Activated CD8-positive, alpha-beta memory T cell treated with anti-CD3 and anti-CD28 coated beads, Interleukin-2, amount 50 U/mL, for 48 hours (primary cell): ENCODE data around the gene COL16A1.
A peak's percentile ranks its signal among the peaks of the same experiment; 100 is the strongest.

Source experiments
- DNase-seq: peaks from one replicate; pipeline ENCODE4 v3.0.0-alpha.2; 2020

The COL16A1 gene

DNA sequence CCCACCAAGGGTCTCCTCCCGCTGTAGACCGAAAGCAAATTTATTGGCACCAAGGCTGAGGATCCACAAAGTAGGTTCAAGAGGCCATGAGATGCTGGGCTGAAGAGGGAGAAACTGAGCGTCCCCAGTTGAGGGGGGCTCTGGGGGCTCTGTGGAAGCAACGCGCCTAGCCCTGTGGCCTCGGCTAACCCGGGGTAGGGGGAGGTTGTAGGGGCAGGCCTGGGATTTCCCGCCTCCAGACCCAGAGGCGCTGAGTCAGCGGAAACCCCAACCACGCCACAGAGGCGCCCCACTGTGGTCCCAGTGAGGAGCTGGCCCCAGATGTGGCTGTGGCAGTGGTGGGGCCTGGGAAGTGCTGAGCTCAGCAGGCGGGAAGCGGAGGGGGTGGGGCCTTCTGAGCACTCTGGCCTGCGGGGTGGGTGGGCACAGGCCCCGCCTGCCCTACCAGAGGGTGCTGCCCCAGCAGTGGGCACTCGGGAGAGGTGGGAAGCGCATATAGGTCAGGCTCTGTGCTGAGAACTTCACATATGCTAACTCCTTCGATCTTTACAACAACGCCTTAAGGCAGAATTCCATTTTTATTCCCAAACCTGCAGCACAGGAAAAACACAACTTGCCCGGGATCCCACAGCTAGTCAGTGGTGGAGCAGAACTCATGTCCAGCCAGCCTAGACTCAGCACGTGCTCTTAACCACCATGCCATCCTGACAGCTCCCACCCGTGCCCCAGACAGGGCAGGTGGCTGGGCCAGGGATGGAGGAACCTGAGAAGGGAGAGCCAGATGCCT, 1.5 kb upstream of the COL16A1 start:
- DNase-seq, result peak; percentile 91

DNA sequence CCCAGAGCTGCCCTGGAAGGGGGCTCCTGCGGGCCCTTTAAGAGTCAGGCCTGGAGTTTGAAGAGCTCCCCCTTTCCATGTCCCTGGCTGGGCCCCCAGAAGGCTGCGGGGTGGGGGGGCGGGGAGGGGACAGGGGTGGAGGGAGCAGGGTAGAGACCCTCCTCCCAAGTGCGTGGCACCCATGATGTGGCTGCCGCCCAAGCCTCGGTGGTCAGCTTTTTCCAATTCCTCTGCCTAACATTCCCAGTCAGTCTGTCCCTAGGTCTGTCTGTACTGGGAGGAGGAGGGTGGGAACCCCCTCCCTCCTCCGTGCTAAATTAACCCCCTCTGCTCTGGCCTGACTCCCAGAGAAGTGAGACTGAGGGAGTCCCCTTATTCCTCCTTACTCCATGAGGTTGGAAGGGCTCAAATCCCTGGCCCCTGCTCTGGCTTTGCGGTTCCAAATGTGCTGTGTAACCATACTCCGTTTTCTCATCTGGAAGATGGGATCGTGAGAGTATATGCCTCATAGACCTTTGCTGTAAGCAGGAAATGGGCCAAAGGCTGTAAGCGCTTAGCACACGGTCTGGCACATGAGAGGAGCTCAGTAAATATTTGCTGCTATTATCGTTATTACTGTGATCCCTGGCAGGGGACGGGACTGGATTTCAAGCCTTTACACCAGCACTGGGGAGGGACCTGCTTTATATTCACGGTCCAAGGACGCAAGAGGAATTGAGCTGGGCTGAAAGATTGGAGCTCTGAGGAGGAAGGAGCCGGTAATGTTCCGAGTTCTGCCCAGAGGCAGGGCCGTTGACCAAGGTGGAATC, 658 bp upstream of the COL16A1 start:
- no peak for DNase-seq

DNA sequence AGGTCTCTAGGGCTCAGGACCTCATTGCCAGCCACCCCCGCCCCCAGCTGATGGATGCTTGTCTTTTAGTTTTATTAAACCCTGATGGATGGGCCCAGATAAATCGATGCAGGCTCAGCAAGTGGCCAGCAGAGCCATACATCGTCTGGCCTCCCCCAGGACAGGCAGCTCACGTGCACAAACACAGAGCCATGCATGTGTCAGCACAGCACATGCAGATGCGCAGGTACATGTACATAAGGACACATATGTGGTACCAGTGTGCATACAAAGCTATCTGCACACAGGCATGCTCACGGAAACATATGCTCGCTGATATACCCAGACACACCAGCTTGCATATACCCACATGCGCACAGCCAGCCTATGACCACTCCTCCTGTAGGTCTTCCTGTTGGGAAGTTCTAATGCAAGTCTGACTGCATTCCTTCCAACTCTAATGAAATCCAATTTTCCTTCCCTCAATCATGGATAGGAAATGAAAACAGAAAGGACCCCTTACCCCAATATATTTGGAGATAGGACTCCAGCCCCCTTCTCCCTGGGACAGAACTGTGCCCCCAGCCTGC, 897 bp downstream of the COL16A1 start:
- DNase-seq, result no peak

DNA sequence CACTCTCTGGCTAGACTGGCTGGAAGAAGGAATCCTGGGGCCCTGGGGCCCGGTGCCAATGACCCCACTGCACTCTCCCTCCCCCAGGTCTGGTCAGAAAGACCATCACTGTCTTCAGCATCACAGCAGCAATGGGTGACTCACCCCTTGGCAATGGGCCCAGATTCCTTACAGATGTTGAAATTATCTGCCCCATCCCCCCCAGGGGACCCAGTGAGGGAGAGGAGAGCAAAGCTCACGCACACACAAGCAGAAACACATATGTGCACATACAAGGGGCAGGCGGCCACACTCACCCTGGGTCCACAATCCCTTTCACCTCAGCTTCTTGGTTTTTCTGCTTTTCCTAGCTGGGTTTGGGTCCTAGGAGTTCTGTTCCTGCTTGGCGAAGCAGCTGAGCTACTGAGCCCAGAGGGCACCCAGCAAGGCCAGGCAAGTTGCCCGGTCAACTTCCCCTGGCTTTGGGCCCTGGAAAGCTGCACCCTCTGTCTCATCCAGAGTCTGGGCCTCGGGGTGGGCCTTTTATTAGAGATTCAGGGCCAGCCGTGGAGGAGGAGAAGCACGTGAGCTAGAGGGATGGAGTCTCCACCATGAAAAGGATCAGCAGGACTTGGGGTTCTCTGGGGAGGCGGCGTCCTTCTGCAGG, 2.6 kb downstream of the COL16A1 start:
- no peak for DNase-seq

DNA sequence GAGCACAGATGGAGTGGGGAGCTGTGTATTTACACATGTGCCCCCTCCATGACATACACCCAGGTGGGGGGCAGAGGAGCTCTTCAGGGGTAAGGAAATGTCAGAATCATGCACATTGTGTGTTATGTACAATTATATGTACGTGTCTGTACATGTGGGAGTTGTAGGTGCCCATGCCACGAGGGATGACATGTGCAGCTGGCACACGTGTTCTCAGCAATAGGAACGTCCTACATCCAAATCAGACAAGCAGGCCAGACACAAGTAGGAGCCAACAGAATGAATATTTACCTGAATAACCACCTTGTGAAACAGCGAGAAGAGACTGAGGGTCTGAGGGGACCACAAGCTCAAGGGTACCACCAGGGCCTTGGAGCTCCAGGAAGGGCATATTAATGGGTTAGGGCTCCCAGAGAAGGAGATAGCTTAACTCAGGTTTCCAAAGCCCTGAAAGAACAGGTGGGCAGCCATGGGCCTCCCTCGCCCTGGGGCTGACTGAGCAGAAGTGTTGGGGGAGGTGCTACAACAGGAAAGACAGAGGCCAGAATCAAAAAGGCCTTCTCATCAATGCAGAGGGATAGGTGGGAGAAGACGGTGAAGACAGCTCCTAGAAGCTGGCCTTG, 3.2 kb downstream of the COL16A1 start:
- DNase-seq, result no peak

DNA sequence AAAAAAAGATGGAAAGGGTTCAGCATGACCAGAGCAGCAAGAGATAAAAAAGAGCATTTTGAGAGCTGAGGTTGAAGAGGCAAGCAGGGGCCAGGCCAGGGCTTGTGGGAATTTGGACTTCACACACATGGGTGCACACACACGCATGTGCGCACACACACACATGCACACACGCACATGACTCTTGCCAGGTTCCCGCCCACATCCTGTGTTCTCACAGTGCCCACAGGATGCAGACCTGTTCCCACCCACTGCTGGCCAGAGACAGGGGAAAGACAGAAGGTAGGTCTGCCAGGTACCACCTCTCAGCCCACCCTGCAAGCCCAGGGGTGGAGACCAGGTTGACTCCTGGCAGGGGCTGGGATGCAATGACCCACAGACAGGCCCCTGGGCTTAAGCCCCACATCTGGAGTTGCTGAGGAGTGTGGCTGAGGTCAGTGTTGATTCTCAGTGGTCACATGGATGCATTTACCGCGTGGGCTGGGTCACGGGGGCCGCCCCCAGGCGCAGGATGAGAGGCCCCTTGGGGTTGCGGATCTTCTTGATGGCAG, 4.4 kb downstream of the COL16A1 start:
- no peak for DNase-seq

DNA sequence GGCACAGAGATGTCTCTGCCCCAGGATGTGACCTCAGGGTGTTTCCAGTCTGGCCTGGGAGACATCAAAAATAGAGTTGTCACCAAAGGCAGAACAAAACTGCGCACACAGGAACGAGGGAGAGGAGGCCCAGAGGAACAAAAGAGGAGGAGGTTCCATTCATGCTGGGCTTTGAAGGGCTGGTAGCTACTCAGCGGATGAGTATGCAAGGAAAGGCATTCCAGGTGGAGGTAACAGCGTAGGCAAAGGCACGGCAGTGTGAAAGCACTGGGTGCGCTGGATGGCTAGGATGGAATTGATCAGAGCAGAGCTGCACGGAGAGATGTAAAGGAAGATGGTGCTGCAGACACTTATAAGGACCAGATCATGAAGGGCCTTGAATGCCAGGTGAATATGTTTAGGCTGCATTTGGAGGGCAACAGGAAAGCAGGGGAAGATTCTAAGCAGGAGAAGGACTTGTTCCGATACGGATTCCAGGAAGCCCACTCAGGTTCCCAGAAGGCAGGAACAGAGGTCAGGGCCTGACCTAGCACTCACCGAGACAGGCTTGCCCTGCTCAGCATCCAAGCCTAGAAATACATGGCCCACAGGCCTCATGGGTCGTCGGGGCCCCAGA, 6.3 kb downstream of the COL16A1 start:
- no peak for DNase-seq

DNA sequence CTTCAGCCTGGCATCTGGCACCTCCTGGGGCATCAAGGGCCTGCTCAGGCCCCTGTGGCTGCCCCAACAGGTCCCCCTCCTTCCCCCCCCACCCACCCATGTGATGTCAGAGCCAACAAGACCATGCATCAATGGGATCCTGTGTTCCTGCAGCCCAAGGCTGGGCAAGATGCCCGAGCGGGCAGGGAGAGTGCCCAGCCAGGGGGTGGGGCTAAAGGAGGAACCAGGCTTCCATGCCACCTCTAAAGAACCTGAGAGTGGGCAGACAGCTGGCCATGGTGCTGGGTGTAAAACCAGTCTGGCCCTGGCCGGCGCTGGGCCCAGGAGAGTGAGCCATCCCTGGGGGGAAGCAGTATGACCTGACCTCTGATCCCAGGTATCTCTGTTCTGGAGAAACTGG, 7.6 kb downstream of the COL16A1 start:
- no peak for DNase-seq

DNA sequence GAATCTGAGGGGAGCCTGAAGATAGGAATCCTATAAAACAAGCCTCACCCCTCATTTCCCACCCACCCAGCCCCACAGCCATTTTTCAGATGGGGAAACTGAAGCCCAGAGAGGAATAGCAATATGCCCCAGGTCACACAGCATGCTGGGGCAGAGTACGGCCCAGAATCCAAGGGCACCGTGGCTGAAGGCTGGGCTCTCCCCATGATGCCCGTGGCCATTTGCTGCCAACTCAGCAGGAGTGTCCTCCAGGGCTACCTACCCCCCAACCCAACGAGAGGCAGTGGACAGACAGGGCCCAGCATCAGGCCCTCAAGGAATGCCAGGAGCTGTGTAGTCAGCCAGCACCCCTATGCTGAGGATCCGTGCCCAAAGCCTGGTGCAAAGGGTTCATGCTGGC, 8.5 kb downstream of the COL16A1 start:
- no peak for DNase-seq

DNA sequence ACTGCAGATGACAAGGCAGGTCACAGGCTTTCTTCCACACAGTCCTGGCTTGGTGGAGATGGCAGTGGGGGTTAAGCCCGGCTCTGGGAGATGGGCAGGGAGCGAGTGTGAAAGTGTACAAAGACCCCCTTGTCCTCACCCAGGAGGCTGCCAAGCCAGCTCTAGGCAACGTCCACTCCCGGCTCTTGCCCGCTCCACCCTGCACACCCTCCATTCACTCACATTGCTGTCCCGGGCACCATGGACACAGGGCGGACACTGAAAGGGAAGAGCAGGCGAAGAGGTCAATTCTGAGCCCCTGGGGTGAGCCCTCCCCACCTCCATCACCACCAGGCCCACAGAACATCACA, 8.9 kb downstream of the COL16A1 start:
- DNase-seq, result no peak

DNA sequence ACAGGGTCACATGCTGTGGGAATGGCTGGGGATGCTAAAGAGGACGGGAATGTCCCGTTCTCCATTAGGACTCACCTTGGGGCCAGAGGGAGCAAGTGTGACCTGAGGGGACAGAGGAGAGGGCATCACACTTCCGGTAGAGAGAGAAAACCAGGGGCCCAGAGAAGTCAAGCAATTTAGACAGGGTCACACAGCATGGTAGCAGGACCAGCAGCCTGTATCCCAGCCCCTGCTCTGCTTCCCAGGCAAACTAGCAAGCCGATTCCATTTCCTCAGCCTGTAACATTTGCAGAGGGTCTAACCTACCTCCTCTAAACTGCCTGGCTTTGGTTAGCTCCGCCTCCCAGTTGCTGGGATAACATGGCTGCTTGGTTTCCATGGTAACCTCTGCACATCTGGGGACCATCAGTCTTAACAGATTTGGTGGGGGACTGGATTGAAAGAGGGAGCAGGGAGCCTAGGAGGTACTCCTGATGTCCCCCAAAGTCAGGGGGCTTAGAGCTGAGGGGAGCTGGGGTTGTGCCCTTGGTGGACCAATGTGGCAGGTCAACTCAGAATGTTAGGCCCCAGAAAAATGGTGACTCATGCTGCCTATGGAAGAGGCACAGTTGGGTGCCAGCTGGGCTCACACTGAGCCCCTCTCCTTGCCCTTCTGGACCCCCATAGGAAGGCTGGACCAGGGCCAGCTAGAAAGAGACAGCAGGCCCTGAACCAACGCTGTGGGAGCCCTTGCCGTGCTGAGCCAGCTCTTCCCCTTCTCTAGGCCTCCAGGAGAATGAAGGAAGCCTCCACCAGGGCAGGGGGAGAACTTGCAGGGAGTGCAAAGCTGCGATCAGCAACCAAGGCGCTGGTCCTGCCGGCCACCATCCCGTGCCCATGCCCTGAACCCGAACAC, 9.5 kb downstream of the COL16A1 start:
- no peak for DNase-seq

DNA sequence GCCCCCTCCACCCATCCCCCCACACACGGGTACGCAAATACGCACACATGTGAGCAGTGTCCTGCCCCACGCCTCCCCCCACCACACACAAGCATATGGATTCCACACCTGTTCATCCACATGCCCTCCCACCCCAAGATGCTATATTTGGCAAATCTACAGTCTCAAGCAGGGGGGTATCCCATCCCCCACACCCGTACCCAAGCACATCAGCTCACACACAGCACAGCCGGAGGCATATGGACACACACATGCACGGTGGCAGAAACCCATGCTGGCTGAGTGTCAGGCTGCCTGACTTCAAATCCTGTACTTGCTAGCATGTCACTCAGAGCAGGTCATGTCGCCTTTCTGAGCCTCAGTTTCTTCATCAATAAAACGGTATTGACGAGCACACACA, 10.6 kb downstream of the COL16A1 start:
- DNase-seq, result no peak

DNA sequence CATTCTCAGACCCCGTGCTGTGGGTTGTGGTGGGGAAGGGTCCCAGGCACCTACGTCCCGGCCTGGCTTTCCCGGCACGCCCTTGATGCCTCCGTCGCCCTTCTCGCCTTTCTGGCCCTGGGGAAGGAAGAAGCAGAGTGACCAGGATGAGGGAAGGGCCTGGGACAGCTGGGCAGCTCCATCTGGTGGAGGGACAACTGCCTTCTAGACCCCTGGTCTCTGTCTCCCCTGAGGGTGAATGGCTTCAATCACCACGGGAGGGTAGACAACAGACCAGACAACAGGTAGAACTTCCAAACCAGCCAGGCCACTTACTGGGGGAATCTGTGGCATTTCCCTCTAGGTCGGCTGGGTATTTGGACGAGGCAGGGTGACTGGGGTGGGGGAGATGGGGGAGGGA, 11.9 kb downstream of the COL16A1 start:
- DNase-seq, result no peak

DNA sequence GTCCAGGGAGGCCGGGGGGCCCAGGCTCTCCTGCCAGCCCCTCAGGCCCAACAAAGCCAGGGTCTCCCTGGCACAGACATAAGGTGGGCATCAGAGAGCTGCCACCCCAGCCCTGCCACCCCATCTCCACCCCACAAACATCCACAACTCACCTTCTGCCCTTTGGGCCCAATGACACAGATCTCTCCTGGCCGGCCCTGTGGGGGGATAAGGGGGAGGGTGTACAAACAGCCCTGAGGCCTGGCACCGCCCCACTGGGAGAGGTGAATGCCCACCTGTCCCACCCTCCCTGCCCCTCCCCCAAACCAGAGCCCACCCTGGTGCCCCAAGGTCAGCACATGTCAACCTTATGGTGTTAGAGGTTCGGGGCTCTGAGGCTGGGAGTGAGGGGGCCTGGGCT, 12.4 kb downstream of the COL16A1 start:
- no peak for DNase-seq

DNA sequence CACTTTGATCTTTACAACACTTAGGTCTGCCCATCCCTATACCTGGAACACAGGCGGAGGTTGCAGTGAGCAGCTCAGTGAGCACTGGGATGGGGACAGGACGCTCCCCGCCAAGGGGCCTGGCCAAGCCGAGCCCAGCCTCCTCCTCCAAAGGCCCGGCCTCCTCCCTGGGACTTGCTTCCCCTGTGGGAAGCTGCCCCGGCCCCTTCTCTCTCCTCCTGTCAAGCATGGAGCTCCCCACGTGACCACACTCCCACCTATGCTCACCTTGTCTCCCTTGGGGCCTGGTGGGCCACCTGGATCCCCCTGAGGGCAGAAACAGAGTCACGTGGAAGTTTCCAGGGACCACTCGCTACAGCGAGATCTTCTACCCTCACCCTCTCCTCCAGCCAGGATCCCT, 12.9 kb downstream of the COL16A1 start:
- DNase-seq, result no peak

DNA sequence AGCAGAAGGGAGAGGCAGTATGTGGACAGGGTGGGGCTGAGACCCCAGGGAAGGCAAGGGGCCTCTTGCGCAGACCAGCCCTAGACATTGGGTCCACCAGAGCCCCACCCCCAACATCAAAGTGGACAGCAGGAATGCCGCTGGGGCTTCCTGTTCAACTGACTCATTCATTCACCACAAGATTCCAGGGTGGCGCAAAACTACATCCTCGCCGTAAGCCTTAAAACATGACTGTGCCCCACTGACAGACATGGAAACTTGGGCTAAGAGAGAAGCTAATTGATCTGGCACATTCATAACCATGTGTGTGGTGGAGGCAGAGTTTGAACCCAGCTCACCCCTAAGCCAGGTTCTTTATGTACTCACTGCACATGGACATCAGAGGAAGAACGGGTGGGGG, 14.0 kb downstream of the COL16A1 start:
- DNase-seq, result no peak

DNA sequence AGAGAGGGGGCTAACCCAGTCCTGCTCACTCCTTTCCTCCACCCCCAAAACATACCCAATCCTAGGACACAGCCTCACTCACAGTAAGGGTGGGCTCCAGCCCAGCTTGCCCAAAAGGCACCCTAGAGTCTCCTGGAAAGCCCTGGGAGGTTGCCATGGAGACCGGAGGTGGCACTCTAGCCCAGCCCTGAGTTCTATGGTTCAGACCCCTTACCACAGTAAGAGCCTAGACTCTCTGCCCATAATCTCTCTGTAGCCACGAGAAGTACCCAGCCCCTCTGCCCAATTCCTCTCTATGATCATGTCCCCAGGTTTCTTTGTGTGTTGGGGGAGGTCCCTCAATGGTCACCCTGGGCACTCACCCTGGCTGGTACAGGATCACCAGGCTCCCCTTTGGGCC, 14.4 kb downstream of the COL16A1 start:
- no peak for DNase-seq

DNA sequence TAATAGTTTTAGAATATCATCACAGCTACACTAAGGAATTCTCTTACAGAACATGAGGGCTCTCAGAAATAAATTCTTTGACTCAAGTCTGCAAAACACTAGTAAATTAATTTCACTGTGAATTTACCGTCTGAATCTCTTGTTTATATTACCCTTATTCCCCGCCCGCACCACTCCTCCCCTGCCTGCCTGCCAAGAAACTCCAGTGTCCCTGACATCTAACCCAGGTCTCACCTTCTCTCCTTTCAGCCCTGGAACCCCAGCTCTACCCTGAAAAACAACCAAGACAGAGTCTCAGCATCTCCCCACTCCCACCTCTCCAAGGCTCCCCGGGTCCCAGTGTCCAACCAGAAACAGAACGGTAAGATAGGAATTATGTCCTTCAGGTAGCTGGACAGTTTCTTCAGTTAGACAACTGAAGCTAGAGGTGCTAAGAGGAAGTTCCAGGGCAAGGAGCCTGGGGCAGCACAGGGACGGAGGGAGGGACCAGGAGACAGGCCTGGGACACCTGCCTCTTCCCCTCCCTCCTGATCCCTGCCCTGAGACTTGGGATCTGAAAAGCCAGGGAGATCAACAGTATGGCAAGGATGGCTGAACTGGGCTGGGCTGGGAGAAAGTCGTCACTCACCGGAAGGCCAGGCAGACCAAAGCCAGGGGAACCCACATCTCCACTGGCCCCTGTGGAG, 15.4 kb downstream of the COL16A1 start:
- DNase-seq, result no peak

DNA sequence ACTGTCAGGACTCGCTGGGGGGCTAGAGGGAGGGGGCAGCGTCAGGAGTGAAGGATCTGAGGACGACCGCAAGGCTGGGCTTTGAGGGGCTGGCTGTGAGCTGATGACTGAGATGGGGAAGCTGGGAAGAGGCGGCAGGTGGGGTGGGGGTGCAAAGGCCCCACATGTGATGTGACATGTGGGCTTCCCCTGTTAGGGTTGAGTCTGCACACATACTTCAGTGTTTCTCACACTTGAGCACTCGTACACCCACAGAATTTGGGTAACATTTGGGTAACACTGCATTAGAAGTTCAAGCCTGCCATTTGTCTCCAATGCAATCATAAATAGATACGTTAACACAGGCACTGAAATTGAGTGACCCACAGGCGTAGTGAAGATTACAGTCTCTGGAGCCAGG, 16.2 kb downstream of the COL16A1 start:
- DNase-seq, result no peak

DNA sequence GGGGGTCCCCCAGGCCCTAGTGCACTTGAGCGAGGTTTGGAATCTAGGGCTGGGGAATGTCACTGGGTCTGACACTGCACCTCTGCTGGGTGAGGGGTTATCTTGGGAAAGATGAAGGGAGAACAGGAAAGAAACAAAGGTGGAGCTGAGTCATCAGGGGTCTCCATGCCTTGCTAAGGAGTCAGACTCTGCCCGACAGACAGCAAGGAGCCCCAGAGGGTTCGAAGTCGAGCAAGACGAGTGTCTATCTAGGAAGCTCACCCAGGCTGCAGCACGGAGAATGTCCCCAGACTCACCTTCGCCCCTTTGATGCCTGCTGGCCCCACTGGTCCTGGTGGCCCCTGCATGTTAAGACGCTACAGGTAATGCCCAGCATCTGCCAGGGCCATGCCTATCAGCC, 18.0 kb downstream of the COL16A1 start:
- no peak for DNase-seq

DNA sequence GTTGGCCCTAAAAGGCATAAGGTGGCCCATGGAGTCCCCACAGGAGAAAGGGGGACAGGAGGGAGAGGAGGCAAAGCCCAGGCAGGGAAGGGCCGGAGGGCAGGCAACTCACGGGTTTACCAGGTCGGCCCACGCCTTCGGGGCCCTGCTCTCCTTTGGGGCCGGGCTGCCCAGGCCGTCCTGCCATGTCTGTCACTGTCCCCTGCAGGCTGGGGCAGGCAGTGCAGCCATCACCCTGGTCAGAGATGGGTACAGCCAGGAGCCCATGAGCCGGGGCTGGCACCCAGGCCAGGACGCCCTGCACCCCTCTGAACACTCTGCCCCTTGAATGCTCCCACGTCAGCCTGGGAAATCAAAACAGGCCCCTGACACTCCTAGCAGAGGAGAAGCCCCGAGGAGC, 19.8 kb downstream of the COL16A1 start:
- DNase-seq, result peak; percentile 58
